ENCODE results near the gene HCFC1R1.
A peak's percentile ranks its signal among the peaks of the same experiment; 100 is the strongest.

HCFC1R1 gene

GRCh38 chr16:2996298-2996697, 27.4 kb downstream of the HCFC1R1 start:
- TF ChIP-seq ZFX (IDR thresholded peaks at IDR 0.05) = no peak
- TF ChIP-seq, protein P1, sequence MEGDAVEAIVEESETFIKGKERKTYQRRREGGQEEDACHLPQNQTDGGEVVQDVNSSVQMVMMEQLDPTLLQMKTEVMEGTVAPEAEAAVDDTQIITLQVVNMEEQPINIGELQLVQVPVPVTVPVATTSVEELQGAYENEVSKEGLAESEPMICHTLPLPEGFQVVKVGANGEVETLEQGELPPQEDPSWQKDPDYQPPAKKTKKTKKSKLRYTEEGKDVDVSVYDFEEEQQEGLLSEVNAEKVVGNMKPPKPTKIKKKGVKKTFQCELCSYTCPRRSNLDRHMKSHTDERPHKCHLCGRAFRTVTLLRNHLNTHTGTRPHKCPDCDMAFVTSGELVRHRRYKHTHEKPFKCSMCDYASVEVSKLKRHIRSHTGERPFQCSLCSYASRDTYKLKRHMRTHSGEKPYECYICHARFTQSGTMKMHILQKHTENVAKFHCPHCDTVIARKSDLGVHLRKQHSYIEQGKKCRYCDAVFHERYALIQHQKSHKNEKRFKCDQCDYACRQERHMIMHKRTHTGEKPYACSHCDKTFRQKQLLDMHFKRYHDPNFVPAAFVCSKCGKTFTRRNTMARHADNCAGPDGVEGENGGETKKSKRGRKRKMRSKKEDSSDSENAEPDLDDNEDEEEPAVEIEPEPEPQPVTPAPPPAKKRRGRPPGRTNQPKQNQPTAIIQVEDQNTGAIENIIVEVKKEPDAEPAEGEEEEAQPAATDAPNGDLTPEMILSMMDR (conservative IDR thresholded peaks at IDR 0.05) = no peak
- no peak overlapping the region for H3K27ac ChIP-seq

GRCh38 chr16:2992383-2993081, 31.2 kb downstream of the HCFC1R1 start:
- H3K27ac ChIP-seq = no peak overlapping the region
- TF ChIP-seq ZFX (IDR thresholded peaks at IDR 0.05) = no peak
- TF ChIP-seq, protein P1 (conservative IDR thresholded peaks at IDR 0.05) = no peak

GRCh38 chr16:2991566-2992261, 32.0 kb downstream of the HCFC1R1 start:
- TF ChIP-seq ZFX (IDR thresholded peaks at IDR 0.05) = no peak
- TF ChIP-seq, protein P1 (conservative IDR thresholded peaks at IDR 0.05) = no peak
- peak overlapping the region; percentile 35; the same call in 1 of the 2 replicates for H3K27ac ChIP-seq

DNA sequence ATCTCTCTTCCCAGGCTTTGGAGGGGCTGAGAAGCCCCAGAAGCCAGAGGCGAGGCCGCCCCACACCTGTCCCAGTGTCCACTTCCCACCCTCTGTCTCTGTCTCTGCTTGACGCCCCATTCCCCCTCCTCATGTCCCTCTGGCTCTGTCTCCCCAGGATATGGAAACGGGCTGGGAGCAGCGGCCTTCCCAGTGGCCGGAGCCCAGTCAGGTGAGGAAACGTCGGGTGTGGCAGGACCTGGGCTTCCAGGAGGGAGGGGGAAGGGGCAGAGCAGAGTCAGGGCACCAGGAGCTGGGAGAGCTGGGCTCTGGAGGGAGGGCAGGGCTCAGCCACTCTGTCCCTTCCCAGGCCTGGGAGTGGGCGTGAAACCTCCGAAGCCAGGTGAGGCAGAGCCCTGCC, 32.9 kb downstream of the HCFC1R1 start:
- TF ChIP-seq, protein P1 (conservative IDR thresholded peaks at IDR 0.05) = no peak
- no peak for TF ChIP-seq ZFX (IDR thresholded peaks at IDR 0.05)
- peak overlapping the region; percentile 35 for H3K27ac ChIP-seq

DNA sequence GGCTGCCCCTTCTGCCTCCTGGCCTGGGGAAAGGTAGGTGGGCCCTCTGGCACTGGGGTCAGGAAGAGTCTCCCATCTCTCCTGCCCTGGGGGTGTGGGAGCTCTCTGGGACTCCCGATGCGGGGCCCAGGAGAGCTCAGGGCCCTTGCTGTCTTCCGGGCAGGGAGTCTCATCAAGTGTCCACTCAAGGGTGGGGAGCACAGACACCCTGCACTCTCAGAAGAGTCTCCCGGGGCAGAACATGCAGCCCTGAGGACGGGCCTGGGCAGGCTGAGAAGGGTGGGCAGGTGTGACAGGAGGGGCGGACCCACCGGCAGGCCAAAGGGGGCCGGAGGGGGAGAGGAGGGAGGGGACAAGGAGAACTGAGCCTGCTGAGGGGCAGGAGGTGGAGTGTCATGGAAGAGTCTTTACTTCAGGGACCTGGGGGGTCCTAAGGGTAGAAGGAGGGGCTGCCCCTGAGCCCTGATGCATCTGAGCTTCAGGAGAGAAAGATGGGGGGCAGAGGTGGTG, 35.1 kb downstream of the HCFC1R1 start:
- no peak for TF ChIP-seq ZFX (IDR thresholded peaks at IDR 0.05)
- TF ChIP-seq, protein P1 (conservative IDR thresholded peaks at IDR 0.05) = no peak
- H3K27ac ChIP-seq = no peak overlapping the region

- H3K27ac ChIP-seq = no peak overlapping the region
- TF ChIP-seq, protein P1 (conservative IDR thresholded peaks at IDR 0.05) = no peak
- no peak for TF ChIP-seq ZFX (IDR thresholded peaks at IDR 0.05)
Measured at GRCh38 chr16:2987833-2988232, 35.9 kb downstream of the HCFC1R1 start.

- H3K27ac ChIP-seq = no peak overlapping the region
- TF ChIP-seq ZFX (IDR thresholded peaks at IDR 0.05) = no peak
- TF ChIP-seq, protein P1 (conservative IDR thresholded peaks at IDR 0.05) = no peak
Measured at GRCh38 chr16:2987286-2987685, 36.5 kb downstream of the HCFC1R1 start.

Data from C4-2B (cell line).